SK-N-SH (cell line): ENCODE data around the gene PAPPA2.

Source experiments
- CTCF ChIP-seq: fragments of 200-600 bp; sonication (generic); IDR thresholded peaks from 2 replicates; pipeline ENCODE4 v1.6.1; 2017; ENCODE audit warnings: antibody characterized with exemption, mild to moderate bottlenecking, moderate library complexity
- FOXJ3 ChIP-seq: sonication (generic); formaldehyde crosslinking; IDR thresholded peaks from 2 replicates; pipeline ENCODE4 v1.5.1; 2020; ENCODE audit warnings: mild to moderate bottlenecking, missing genetic modification reagents
- PBX3 ChIP-seq: IDR thresholded peaks from 2 replicates; pipeline ENCODE4; 2012
- POLR2AphosphoS5 ChIP-seq: IDR thresholded peaks from 2 replicates; pipeline ENCODE4 v1.6.1; 2012; ENCODE audit warnings: low read depth, low read length
- SIN3A ChIP-seq: IDR thresholded peaks from 2 replicates; pipeline ENCODE4 v1.6.1; 2012; ENCODE audit warnings: low read depth, mild to moderate bottlenecking, low read length, moderate library complexity, borderline replicate concordance
- SMC3 ChIP-seq: IDR thresholded peaks from 2 replicates; pipeline ENCODE4 v1.6.1; 2012; ENCODE audit warnings: low read depth, low read length, improper control_type of control experiment

- TF ChIP-seq PBX3 (no peak), POLR2AphosphoS5 (no peak), SMC3 (no peak), CTCF (no peak), FOXJ3 (CRISPR knock-in tag) (no peak), SIN3A (no peak)
Measured at GRCh38 chr1:176536588-176536987, 73.6 kb downstream of the PAPPA2 start.
